Endodermal cell (in vitro differentiated cells): ENCODE results near the gene NID1. TPM values are rescaled to one million over a fixed set of nuclear protein-coding genes. Genes with fewer than 3 reads are reported as not detected.

Experiments
- DNase-seq: peaks from one replicate; pipeline ENCODE4 v3.0.0-alpha.2; 2017
- H3K27ac ChIP-seq: 2 replicates; pipeline ENCODE4 v1.5.1; 2013; ENCODE audit warnings: mild to moderate bottlenecking, low read depth, low read length, moderate library complexity
- H3K27me3 ChIP-seq: 2 replicates; pipeline ENCODE4 v1.6.1; 2013; ENCODE audit warnings: mild to moderate bottlenecking, low read length, moderate library complexity; ENCODE audit not compliant: insufficient read depth, control insufficient read depth, poor library complexity, severe bottlenecking
- H3K36me3 ChIP-seq: 2 replicates; pipeline ENCODE4 v1.7.0; 2013; ENCODE audit warnings: mild to moderate bottlenecking, low read length, moderate library complexity; ENCODE audit not compliant: control insufficient read depth, insufficient read depth
- H3K4me1 ChIP-seq: one replicate; pipeline ENCODE4 v1.7.0; 2013; ENCODE audit warnings: low read length; ENCODE audit not compliant: control insufficient read depth, insufficient read depth
- H3K4me3 ChIP-seq: 2 replicates; pipeline ENCODE4 v1.5.1; 2013; ENCODE audit warnings: mild to moderate bottlenecking, low read length, moderate library complexity
- H3K9ac ChIP-seq: 2 replicates; pipeline ENCODE4 v1.6.1; 2013; ENCODE audit warnings: mild to moderate bottlenecking, low read length, moderate library complexity; ENCODE audit not compliant: poor library complexity, severe bottlenecking; ENCODE audit errors: extremely low read depth
- H3K9me3 ChIP-seq: 2 replicates; pipeline ENCODE4 v1.6.1; 2013; ENCODE audit warnings: mild to moderate bottlenecking, low read length, moderate library complexity; ENCODE audit not compliant: control insufficient read depth
- H3K27ac Mint-ChIP-seq: 2 replicates; pipeline ENCODE4 v1.8.0; 2020; ENCODE audit warnings: mixed read lengths
- H3K27me3 Mint-ChIP-seq: 2 replicates; pipeline ENCODE4 v1.8.0; 2021; ENCODE audit warnings: mild to moderate bottlenecking, mixed read lengths; ENCODE audit not compliant: insufficient read depth
- H3K36me3 Mint-ChIP-seq: 2 replicates; pipeline ENCODE4 v1.8.0; 2020; ENCODE audit warnings: low read depth, mixed read lengths
- H3K4me1 Mint-ChIP-seq: 2 replicates; pipeline ENCODE4 v1.8.0; 2020; ENCODE audit warnings: mixed read lengths
- H3K4me3 Mint-ChIP-seq: 2 replicates; pipeline ENCODE4 v1.8.0; 2020; ENCODE audit warnings: mild to moderate bottlenecking, moderate library complexity, mixed read lengths
- H3K9me3 Mint-ChIP-seq: 2 replicates; pipeline ENCODE4 v1.8.0; 2020; ENCODE audit warnings: mild to moderate bottlenecking, mixed read lengths
- WGBS, 2 experiments: methylation state at CpG; one replicate each; pipeline versions ENCODE4 v1.1.5 to v1.1.7; 2013; ENCODE audit warnings: missing lambda C conversion rate in 2 of 2, mixed read lengths in 1 of 2; ENCODE audit not compliant: insufficient coverage in 1 of 2, insufficient read length in 1 of 2; 5-methylcytosine and 5-hydroxymethylcytosine counted together
- total RNA-seq, 2 donors: library from RNA; stranded (reverse); fragmentation: NEBNext Ultra II Directional in 1 of 2; extraction: Animal tissue kit (Norgen Biotek cat#: 25700) in 1 of 2; gene quantifications; 2 replicates in 1 of 2; 3 replicates in 1 of 2; pipeline ENCODE4 v1.2.1, GENCODE V29; 2021
- TF ChIP-seq, protein P1 (sequence below): fragments of 200-600 bp; sonication (generic); conservative IDR thresholded peaks from 2 replicates; pipeline ENCODE4 v1.5.0; 2021; ENCODE audit warnings: antibody characterized with exemption, mild to moderate bottlenecking

The NID1 gene
- total RNA-seq, 2 donors from 2014 or later: 12.7 to 18.3 TPM

DNA sequence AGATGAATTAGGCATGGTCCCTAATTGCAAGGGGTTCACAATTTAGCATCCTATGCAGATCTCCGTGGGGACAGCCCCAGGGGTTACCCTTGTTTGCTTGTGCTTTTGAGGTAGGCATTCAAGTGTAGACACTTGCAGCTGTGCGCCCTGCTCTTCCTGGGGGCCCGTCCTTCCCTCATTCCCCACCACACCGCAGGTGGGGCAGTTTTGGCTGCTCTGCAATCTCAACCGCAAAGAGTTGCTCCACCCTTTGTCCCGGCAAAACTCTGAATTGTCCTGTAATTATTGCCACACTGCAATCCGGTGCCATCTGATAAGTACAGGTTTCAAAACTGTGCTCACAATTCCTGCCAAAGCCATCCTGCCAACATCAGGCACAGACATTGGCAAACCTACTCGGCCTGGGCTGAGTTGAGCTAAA is 132.8 kb downstream of the NID1 start:
- Mint-ChIP-seq H3K27me3 (no peaks in the 10 kb centered on the region), H3K4me3 (no peak overlapping the region), H3K9me3 (no peaks in the 10 kb centered on the region), H3K4me1 (no peaks in the 10 kb centered on the region), H3K36me3 (no peaks in the 10 kb centered on the region), H3K27ac (no peak overlapping the region)
- TF ChIP-seq, protein P1, sequence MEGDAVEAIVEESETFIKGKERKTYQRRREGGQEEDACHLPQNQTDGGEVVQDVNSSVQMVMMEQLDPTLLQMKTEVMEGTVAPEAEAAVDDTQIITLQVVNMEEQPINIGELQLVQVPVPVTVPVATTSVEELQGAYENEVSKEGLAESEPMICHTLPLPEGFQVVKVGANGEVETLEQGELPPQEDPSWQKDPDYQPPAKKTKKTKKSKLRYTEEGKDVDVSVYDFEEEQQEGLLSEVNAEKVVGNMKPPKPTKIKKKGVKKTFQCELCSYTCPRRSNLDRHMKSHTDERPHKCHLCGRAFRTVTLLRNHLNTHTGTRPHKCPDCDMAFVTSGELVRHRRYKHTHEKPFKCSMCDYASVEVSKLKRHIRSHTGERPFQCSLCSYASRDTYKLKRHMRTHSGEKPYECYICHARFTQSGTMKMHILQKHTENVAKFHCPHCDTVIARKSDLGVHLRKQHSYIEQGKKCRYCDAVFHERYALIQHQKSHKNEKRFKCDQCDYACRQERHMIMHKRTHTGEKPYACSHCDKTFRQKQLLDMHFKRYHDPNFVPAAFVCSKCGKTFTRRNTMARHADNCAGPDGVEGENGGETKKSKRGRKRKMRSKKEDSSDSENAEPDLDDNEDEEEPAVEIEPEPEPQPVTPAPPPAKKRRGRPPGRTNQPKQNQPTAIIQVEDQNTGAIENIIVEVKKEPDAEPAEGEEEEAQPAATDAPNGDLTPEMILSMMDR: no peak
- H3K4me1 ChIP-seq: no peaks in the 10 kb centered on the region
- H3K27ac ChIP-seq: no peak overlapping the region
- H3K36me3 ChIP-seq: no peaks in the 10 kb centered on the region
- DNase-seq: no peak
- no peak overlapping the region for H3K9ac ChIP-seq
- 77 to 80% methylated on average over 1 to 8 of the region's 8 CpGs for WGBS, 2 experiments
- no peaks in the 10 kb centered on the region for H3K27me3 ChIP-seq
- no peak overlapping the region for H3K4me3 ChIP-seq
- H3K9me3 ChIP-seq: no peaks in the 10 kb centered on the region

DNA sequence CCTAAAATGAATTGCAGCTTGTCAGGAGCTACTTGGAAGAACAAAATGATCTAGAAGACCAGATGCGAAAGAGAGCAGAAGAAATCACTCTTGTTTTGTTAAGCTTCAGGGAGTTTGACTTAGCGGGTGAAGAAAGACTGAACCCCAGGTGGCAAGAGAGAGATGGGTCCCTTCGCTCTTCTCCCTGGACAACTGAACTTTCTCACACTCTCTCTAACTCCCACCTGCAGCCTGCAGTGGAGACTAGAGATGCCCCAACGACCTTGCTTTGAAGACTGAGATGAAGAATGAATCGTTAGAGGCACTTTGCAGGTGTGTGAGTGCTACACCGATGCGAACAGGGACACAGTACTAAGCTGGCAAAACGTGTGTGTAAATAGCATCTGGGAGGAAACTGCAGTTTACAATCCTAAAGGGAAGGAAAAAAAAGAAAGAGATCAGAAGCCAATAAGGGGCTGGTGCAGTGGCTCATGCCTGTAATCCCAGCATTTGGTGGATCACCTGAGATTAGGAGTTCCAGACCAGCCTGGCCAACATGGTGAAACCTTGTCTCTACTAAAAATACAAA is 133.6 kb downstream of the NID1 start:
- no peaks in the 10 kb centered on the region for H3K4me1 ChIP-seq
- DNase-seq: no peak
- Mint-ChIP-seq H3K9me3 (no peaks in the 10 kb centered on the region), H3K27ac (no peak overlapping the region), H3K27me3 (no peaks in the 10 kb centered on the region), H3K36me3 (no peaks in the 10 kb centered on the region), H3K4me3 (no peak overlapping the region), H3K4me1 (no peaks in the 10 kb centered on the region)
- no peaks in the 10 kb centered on the region for H3K27me3 ChIP-seq
- TF ChIP-seq, protein P1: no peak
- WGBS, 2 experiments: 79 to 85% methylated on average over 6 to 8 of the region's 8 CpGs
- H3K4me3 ChIP-seq: no peak overlapping the region
- no peak overlapping the region for H3K9ac ChIP-seq
- H3K36me3 ChIP-seq: no peaks in the 10 kb centered on the region
- H3K9me3 ChIP-seq: no peaks in the 10 kb centered on the region
- no peak overlapping the region for H3K27ac ChIP-seq

DNA sequence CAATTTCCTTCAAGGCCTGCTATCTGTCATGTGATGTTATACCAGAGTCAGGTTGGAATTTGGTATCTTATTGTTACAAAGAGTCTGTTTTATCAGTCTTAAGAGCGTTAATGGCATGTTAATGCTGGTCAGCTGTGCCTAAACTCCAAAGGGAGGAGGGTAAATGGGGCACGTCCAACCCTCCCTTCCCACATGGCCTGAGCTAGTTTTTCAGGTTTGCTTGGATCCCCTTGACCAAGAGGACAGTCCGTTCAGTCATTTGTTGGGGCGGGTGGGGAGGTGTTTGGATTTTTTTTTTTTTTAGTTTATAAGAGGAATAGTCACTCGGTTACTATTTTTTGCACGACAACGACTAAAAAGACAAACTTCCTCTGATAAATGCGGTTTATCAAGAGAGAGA is 134.3 kb downstream of the NID1 start:
- H3K27ac Mint-ChIP-seq: no peak overlapping the region

More for the DNA sequence above, 134.3 kb downstream of the NID1 start:
- H3K27ac ChIP-seq: no peak overlapping the region
- H3K4me3 ChIP-seq: no peak overlapping the region
- no peaks in the 10 kb centered on the region for H3K27me3 ChIP-seq
- H3K9ac ChIP-seq: no peak overlapping the region
- no peaks in the 10 kb centered on the region for H3K9me3 Mint-ChIP-seq
- no peaks in the 10 kb centered on the region for H3K4me1 Mint-ChIP-seq
- no peaks in the 10 kb centered on the region for H3K4me1 ChIP-seq
- no peaks in the 10 kb centered on the region for H3K9me3 ChIP-seq
- DNase-seq: no peak
- H3K4me3 Mint-ChIP-seq: no peak overlapping the region
- WGBS, 2 experiments: 89 to 98% methylated on average over 5 to 8 of the region's 8 CpGs
- TF ChIP-seq, protein P1: no peak
- no peaks in the 10 kb centered on the region for H3K36me3 Mint-ChIP-seq
- H3K36me3 ChIP-seq: no peaks in the 10 kb centered on the region
- H3K27me3 Mint-ChIP-seq: no peaks in the 10 kb centered on the region
